ENCODE data around the gene TICAM1.
"Not testable (repeated sequence)": the region's sequence is repeated elsewhere in the genome, so short reads cannot be mapped to it uniquely, and the experiment has no call there.

Gene TICAM1

DNA sequence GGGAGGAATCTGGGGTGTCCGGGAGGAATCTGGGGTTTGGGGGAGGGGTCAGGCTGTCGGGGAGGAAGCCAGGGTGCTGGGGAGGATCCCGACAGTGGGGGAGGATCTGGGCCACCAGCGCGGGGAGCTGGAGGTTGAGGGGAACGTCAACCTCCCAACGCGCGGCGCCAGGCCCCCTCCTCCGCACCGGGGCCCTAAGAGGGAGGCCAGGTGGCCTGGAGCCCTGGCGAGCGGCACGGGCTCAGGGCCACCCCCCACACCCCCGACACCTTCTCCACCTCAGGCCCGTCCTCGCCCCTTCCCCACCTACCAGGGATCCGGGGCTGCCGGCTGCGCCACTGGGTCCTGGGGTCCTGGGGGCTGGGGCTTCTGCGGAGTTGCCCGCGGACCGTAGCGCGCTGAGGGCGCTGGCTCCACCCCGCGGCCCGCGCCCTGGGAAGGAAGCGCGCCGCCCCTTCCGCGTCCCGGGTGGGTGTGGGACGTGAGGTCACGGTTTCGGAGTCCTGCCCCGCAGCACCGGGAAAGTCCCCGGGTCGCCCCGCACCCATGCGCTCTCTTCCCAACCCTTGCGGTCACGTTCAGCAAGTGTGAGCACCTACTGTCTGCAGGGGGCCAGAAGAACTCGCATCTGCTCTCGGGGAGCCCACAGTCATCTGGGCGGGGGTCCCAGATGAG is at the start of gene TICAM1:
TICAM1 (minus strand) TSS at position 409 of the 675 bp plus-strand sequence. CDS start 13,335 bp downstream, outside the sequence.
- no peak for DNase-seq

DNA sequence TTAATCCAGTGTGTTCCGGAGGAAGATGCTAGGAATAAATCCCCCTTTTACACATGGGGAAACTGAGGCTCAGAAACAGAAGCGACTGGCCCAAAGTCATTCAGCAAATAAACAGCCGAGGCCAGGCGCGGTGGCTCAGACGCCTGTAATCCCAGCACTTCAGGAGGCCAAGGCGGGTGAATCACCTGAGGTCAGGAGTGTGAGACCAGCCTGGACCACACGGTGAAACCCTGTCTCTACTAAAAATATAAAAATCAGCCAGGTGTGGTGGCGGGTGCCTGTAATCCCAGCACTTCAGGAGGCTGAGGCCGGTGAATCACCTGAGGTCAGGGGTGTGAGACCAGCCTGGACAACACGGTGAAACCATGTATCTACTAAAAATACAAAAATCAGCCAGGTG is 47.5 kb upstream of the TICAM1 start:
- DNase-seq: no peak

DNA sequence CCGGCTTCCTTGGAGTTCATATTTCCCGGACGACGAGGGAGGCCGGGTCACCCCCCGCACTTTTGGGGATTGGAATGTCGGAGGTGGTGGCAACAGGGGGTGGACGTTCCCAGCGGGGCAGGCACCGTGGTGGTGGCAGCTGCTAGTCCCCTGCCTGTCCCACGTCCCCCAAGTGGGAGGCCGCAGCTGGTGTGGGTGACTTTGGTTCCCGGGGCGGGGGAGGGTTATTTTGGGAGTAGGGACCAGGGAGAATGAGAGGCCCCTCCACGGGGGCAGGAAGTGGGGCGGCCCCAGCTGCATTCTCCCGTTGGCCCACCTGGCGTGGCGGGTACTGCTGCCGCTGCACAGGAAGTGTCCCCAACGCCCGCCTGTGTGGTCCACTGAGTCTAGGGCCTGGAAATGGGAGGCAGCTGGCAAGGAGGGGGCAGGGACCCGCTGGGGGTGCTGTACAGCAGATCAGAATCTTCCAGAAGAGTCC is 47.0 kb upstream of the TICAM1 start:
- no peak for DNase-seq

DNA sequence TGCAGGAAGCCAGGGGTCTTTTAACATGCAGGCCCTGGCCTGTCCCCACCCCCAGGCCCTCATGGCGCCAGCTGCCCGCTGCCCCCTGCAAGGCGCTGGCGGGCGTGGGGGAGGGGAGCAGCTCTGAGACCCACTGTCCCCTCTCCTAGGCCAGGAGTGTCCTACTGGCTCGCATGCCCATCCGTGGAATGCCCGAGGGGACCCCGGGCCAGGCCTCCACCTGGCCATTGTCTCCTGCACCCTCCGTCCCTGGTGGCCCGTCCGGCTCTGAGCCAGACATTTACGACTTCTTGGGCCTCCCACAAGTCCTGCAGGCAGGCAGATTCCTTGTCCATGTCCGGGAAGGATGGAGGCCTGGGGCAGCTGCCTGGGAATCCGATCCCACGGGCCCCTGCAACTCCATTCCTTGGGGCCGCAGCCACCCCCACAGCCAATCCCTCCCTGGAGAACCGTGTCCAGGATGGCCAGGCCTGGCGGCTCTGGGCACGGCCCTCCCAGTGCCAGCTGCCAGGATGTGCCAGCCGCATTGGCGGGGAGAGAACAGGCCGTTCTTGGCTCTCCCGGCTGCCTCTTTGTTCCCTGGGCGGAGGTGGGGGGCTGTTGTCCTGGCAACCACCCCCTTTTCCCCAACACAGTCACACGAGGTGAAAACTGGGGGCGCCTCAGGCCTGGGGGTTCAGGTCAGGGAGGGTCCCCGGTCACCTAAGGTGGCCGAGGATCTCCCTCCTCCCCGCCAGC is 46.4 kb upstream of the TICAM1 start:
- no peak for DNase-seq

DNA sequence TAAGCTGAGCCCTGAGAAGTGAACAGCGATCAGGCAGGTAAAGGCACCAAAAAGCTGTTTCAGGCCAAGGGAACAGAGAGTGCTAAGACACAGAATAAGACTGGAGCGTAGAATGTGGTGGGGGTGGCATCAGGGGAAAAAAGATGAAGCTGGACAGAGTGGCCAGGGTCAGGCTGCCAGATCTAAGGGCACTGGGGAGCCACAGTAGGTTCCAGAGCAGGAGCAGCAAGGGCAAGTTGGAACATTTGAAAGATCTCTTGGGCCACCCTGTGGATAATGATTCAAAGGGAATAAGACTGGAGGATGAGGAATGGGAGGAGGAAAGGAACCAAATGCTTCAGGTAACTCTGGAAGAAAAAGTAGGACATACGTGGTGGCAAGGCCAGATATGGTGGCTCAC is 42.4 kb upstream of the TICAM1 start:
- no peak for DNase-seq

DNA sequence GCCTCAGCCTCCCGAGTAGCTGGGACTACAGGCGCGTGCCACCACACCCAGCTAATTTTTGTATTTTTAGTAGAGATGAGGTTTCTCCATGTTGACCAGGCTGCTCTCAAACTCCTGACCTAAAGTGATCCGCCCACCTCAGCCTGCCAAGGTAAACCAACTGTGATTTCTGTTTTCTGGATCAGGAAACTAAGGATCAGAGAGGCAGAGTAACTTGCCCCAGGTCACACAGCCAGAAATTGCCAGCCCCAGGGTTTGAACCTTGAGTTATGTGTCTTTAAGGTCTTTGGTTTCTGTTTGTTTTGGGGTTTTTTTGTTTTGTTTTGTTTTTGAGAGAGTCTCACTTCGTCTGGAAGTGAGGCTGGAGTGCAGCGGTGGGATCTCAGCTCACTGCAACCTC is 40.2 kb upstream of the TICAM1 start:
- no peak for DNase-seq

DNA sequence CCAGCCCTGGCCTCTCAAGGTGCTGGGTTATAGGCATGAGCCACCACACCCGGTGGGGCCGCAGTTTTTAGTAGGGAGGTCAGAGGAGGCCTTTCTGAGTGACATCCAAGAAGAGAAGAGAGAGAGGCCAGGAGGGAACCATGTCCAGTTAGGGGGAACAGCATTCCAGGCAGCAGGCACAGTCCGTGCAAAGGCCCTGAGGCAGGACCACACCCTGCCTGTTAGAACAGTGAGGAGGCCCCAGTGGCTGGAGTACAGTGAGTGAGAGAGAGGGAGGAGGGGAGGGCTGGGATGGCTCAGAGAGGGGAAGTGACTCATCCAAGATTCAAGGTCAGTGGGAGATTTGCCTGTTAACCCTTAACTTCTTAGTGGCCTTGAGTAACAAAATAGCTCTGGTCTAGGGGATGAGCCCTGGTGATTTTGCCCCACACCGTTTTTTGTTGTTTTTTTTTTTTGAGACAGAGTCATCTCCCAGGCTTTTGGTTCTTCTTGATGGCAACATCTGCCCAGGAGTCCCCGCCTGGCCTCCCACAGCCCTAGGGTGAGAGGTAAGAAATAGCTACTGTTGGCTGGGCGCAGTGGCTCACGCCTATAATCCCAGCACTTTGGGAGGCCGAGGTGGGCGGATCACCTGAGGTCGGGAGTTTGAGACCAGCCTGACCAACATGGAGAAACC is 38.7 kb upstream of the TICAM1 start:
- no peak for DNase-seq

DNA sequence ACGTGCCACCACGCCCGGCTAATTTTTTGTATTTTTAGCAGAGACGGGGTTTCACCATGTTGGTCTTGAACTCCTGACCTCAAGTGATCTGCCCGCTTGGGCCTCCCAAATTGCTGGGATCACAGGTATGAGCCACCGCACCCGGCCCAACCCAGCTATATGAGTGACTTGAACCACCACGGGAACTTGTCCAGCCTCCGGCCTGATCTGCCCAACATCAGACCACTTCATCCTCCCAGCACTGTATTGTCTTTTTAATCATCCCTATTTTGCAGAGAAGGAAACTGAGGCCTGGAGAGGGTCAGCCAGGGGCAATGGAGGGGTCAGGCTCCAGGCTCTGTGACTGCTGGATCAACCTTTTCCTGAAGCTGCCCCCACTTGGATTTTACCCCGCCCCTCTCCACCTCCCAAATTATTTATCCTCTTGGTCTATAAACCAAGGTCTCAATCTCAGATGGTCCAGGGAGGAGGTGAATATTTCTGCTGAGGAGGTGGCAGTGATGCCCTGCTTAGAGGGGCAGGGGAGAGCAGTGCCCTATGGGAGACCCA is 36.8 kb upstream of the TICAM1 start:
- DNase-seq: no peak

DNA sequence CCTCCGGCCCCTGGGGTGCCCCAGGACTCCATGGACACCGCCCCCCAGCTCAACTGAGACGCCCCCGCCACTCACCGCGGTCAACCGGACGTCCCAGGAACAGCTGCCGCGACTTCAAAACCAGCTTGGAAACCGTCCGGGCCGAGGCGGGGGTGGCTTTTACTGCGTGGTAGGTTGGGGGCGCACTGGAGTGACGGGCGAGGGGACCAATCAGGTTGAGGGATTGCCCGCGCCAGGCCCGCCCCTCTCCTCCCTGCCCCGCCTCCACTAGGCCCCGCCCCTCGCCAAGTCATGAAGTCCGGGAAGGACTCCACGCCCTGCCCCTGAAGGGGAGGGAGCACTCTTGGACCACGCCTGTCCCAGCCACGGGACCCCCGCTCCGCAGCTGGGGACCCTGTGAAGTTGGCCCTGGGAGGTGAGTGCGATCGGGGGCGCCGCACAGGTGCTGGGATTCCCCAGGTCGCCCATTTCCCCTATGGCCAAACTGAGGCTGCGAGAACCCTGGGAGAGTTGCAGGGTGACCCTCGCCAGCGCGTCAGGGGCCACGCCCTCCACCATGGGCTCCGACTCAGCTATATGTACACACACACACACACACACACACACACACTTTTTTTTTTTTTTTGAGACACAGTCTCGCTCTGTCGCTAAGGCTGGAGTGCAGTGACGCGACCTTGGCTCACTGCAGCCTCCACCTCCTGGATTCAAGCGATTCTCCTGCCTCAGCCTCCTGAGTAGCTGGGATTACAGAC is 36.2 kb upstream of the TICAM1 start, which contains the start of gene PLIN3:
PLIN3 (minus strand) TSS at position 134 of the 752 bp plus-strand sequence. CDS start 6,273 bp downstream, outside the sequence.
- peak; percentile 51 to 53 for DNase-seq

DNA sequence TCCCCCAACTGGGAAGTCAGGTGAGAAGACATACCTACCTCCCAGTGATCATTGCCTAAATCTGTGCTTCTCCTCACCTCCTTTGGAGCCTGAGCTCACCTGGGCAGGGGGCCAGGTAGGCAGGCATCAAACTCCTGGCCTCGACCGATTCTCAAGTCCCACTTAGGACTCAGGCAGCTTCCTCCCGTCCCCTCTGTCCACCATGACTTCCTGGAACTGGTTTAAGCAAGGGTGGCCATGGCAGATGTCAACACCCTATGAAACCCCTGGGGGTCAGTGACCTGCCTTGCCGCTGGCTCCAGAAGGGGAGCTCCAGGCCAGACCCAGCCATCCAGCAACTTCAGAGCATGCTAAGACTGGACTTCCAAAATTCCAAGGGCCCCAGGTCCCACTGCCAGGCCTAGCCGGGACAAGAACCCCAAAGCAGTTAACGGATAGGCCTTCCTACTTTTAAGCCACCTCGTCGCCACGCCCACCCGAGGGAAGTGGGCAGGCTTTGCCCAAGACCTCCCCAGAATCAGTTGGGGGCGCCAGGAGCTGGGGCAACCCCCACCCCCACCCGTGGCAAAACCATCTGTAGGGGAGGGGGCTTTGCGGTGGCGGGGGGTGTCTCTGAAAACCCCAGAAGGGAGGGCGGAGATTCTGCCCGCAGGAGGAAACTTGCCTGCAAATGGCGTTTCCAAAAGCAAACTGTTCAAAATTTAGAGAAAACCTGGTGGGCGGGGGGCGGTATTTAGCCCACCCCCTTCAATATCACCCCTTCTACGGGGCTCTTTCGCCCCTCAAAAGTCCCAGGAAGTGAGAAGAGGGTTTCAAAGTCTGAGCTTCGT is 35.3 kb upstream of the TICAM1 start:
- DNase-seq: no peak

DNA sequence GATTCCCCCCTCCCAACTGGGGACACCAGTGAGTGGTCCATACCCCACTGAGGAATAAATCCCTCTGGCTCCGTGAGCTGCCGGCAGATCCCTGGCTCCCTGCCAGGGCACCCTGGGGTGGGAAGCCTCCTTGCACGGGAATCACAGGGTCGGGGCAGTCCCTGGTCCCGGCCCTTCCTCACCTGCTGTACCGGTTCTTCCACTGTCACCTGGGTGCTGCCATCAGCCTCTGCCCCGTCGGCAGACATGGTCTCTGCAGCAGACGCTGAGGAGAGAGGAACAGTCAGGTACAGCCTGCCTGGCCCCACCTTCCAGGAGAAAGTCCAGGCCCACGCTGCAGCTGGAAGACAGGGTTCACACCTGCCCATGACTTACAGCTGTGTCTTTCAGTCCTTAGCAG is 29.6 kb upstream of the TICAM1 start:
- peak in 1 of 2 experiments; percentile 10 for DNase-seq

DNA sequence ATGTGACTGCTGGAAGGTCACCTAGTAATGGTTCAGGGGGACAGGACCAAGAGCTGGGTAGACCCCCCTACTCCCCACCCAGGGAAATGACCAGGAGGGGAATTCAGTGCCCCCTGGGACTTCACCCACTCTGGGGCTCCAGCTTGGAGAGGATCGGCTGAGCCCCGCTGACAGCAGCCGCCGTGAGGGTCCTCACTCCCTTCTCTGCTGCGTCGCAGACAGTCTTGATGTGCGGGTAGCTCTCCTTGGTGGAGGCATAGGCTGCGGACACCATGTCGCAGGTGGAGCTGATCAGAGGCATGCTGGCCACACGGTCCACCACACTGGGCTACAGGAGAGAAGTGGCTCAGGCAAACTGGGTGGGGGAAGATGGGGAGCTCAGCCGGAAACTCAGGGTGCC is 28.2 kb upstream of the TICAM1 start:
- no peak for DNase-seq

DNA sequence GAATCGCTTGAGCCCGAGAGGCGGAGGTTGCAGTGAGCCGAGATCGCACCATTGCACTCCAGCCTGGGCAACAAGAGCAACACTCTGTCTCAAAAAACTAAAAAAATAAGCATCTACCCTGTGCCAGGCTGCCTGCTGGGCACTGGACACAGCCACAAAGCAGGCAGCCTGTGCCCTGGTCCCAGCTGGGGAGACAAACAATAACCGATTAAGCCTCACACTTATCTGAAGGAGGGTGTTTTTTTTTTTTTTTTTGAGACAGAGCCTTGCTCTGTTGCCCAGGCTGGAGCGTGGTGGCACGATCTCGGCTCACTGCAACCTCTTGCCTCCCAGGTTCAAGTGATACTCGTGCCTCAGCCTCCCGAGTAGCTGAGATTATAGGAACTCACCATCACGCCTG is 25.0 kb upstream of the TICAM1 start:
- DNase-seq: not testable (repeated sequence)

DNA sequence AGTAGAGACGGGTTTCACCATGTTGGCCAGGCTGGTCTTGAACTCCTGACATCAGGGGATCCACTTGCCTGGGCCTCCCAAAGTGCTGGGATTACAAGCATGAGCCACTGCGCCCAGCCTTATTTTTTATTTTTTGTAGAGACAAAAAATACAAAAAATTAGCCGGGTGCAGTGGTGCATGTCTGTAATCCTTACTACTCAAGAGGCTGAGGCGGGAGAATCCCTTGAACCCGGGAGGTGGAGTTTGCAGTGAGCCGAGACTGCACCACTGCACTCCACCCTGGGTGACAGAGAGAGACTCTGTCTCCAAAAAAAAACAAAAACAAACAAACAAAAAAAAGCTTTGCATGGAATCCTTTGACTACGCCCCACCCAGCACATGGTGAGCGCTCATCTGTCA is 22.0 kb upstream of the TICAM1 start:
- DNase-seq: not testable (repeated sequence)

DNA sequence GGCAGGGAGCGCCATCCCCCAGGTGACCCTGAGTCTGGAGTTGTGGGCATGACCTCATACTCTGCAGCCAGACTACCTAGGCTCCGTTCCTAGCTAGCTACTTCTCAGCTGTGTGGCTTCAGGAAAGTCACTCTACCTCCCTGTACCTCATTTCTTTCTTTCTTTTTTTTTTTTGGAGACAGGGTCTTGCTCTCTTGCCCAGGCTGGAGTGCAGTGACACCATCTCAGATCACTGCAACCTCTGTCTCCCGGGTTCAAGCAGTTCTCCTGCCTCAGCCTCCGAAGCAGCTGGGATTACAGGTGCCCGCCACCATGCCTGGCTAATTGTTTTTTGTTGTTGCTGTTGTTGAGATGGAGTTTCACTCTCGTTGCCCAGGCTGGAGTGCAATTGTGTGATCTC is 21.0 kb upstream of the TICAM1 start:
- no peak for DNase-seq

DNA sequence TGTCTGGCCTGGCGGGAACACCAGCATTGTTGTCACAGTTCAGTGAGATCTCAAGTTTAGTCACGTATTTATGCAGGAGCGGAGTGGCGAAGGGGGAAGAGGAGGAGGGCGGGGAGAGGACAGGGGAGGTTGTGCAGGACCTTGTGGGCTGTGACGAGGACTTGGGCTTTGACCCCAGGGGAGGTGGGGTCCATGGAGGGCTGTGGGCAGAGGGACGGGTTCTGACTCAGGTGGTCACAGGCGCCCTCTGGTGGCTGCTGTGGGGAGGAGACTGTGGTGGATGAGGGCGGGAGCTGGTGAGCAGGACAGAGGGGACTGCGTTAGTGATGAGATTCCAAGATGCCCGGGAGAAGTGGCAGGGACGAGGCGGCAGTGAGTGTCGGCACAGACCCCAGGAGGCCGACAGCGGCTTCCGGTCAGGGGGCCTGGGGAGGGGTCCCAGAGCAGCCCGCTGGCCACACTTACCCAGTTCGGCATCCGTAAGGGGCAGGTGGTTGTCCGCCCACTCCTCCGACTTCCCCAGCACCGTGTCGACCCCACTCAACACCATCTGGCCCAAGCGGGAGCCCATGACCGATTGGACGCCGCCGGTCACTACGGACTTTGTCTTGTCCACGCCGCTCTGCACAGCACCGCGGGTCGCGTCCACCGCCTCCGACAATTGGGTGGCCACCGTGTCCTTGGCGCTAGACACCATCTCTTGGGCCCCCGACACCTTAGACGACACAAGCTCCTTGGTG is 20.2 kb upstream of the TICAM1 start:
- DNase-seq: peak; percentile 66 to 77

DNA sequence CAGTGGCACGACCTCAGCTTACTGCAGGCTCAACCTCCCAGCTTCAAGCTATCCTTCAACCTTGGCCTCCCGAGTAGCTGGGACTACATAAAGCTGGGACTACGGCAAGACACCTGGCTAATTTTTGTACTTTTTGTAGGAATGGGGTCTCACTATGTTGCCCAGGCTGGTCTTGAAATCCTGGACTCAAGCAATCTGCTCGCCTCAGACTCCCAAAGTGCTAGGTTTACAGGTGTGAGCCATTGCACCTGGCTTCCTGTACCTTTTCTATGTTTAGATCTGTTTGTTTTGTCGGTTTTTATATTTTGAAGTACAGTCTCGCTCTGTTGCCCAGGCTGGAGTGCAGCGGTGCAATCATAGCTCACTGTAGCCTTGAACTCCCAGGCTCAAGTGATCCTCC is 17.5 kb upstream of the TICAM1 start:
- DNase-seq: no peak

DNA sequence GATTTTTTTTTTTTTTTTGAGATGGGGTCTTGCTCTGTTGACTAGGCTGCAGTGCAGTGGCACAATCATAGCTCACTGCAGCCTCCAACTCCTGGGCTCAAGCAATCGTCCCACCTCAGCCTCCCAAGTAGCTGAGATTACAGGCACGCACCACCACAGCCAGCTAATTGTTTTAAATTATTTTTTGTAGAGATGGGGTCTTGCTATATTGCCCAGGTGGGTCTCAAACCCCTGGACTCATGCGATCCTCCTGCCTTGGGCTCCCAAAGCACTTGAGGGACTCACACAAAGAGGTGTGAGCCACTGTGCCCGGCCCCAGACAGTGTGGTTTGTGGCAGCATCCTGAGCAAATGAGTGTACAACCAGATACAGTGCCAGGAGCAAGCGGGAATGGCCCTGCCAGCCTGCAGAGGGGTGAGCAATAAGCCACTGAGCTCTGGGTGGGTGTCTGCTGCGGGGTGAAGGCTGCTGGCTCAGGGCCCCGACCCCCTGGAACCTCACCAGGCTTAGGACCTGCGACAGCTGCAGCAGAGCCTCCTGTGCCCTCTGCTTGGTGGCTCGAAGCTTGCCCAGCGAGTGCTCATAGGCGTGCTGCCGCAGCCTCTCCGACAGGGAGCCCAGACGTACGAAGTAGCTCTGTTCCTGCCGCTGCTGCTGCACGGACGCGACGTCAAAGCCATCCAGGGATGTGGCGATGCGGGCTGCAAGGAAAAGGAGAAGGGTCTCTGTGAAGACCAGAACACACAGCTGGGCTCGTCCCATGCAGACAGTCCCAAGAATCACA is 15.9 kb upstream of the TICAM1 start:
- DNase-seq: no peak

DNA sequence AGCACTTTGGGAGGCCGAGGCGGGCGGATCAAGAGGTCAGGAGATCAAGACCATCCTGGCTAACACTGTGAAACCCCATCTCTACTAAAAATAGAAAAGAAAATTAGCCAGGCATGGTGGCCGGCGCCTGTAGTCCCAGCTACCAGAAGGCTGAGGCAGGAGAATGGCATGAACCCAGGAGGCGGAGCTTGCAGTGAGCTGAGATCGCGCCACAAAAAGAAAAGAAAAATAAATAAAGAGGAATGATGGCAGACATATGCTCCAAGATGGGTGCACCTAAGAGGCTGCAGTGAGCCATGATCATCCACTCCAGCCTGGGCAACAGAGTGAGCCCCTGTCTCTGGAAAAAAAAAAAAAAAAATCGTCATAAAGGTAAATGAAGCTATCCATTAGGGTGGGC is 14.5 kb upstream of the TICAM1 start:
- DNase-seq: not testable (repeated sequence)
